Measurements from ENCODE around the gene UBC. TPM values are rescaled to one million over a fixed set of nuclear protein-coding genes. Genes with fewer than 3 reads are reported as not detected.

The UBC gene
- total and polyA plus RNA-seq, 9 of the 15 experiments (the other 6 are each of a cell fraction or from before 2014, with no cell fraction given), result 533 to 1,153 (median 813) TPM

GRCh38 chr12:124916374-124917134 lies 2.1 kb upstream of the UBC start (continued):
- TF ChIP-seq MGA (IDR thresholded peaks at IDR 0.05) (no peak), TEAD4 (IDR thresholded peaks at IDR 0.05; ENCODE audit: low read length) (peak; percentile 17; the same call in 1 of the 2 replicates), TEAD4 (CRISPR knock-in tag; IDR thresholded peaks at IDR 0.05; ENCODE audit: borderline replicate concordance) (no peak), ZNF77 (CRISPR knock-in tag; IDR thresholded peaks at IDR 0.05) (no peak), ZNF561 (CRISPR knock-in tag; conservative IDR thresholded peaks at IDR 0.05) (no peak), ERF (CRISPR knock-in tag; IDR thresholded peaks at IDR 0.05) (no peak), CREM (IDR thresholded peaks at IDR 0.05; ENCODE audit: low read depth) (peak; percentile 44; the same call in 1 of the 2 replicates), KLF6 (CRISPR knock-in tag; IDR thresholded peaks at IDR 0.05; ENCODE audit: borderline replicate concordance) (no peak; the same call in 1 of the 2 replicates), RFX5 (IDR thresholded peaks at IDR 0.05; ENCODE audit: low read depth, low read length) (no peak), DPF2 (IDR thresholded peaks at IDR 0.05) (peak; percentile 88), NCOA6 (IDR thresholded peaks at IDR 0.05) (no peak), ZNF699 (CRISPR knock-in tag; IDR thresholded peaks at IDR 0.05; ENCODE audit: insufficient replicate concordance) (no peak), NR2F6 (CRISPR knock-in tag; IDR thresholded peaks at IDR 0.05) (no peak), E2F8 (IDR thresholded peaks at IDR 0.05; ENCODE audit: low read depth, partially characterized antibody) (peak; percentile 28)
- TF ChIP-seq, protein P1, sequence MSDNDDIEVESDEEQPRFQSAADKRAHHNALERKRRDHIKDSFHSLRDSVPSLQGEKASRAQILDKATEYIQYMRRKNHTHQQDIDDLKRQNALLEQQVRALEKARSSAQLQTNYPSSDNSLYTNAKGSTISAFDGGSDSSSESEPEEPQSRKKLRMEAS (CRISPR knock-in tag; IDR thresholded peaks at IDR 0.05), result no peak

Data from K562 (cell line).